ENCODE data around the gene ITPR3.

ITPR3 gene

DNA sequence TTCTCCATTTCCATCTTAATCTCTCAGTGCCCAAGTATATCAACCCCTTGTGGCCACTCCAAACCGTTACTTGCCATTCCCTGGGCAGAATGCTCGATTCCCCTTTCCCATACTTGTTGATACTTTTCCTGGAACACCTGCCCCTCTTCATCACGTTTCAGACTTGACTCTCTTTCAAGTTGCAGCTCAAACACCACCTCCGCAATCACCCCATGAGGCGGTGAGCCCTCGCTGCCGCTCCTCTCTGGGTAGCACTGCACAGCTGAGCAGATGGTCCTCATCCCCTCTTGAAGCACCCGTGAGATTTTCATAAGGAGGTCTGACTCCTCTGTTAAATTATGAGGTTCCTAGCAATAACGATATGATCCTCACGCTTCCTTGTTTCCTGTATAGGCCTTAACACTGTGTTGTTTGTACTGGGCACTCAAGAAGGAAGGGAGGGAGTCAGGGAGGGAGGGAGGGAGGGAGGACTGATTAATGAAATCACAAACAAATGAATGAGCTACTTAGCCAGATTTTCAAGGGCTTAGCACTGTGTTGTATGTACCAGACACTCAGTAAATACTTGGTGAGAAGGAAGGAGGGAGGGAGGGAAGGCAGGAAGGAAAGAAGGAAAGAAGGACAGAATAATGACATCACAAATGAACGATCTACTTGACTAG is 98.3 kb downstream of the ITPR3 start:
- DNase-seq (ENCODE audit: low read depth) = no peak
- H3K4me3 ChIP-seq (ENCODE audit: low read length) = no peak overlapping the region
- TF ChIP-seq CTCF (IDR thresholded peaks at IDR 0.05; ENCODE audit: insufficient read depth, low read depth, low read length, missing control alignments) = no peak

DNA sequence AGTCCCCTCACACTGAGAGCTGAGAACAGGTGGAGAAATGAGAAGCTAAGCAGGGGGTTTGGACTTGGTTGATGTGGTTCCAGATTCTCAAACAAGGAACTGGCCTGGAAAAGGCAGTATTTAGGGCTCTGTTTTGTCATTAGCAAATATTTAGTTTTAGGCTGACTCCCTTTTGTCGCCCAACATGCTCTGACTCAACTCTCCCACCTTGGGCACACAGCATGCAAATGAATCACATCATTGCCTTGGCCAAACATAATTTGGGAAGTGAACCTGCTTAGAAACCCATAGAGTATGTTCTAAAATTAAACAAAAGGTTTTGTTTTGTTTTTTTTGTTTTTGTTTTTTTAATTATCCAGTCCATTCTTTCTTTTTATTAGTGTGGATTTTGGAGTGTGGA is 99.9 kb downstream of the ITPR3 start:
- no peak for TF ChIP-seq CTCF (IDR thresholded peaks at IDR 0.05; ENCODE audit: insufficient read depth, low read depth, low read length, missing control alignments)
- DNase-seq (ENCODE audit: low read depth) = no peak
- no peak overlapping the region for H3K4me3 ChIP-seq (ENCODE audit: low read length)

DNA sequence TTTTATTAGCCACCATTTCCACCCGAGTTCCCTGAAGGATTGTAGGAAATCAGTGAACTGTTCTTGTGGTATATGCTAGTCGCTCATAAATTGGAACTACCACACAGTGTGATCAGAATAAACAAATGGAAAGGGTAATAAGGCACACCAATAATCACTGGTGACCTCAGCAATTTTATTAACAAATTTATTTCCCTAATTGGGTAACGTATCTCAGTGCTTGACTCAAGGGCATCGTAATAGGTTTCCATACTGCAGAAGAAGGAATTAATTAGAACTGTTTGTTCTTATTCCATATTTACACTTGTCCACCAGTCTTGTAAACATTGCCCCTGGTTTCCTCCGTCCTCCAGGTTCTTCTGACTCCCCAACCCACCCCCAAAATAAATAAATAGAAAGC is 100.4 kb downstream of the ITPR3 start:
- H3K4me3 ChIP-seq (ENCODE audit: low read length) = no peak overlapping the region
- no peak for DNase-seq (ENCODE audit: low read depth)
- no peak for TF ChIP-seq CTCF (IDR thresholded peaks at IDR 0.05; ENCODE audit: insufficient read depth, low read depth, low read length, missing control alignments)

GRCh38 chr6:33722103-33722623 is 101.0 kb downstream of the ITPR3 start:
- no peak for DNase-seq (ENCODE audit: low read depth)
- TF ChIP-seq CTCF (IDR thresholded peaks at IDR 0.05; ENCODE audit: insufficient read depth, low read depth, low read length, missing control alignments) = no peak

DNA sequence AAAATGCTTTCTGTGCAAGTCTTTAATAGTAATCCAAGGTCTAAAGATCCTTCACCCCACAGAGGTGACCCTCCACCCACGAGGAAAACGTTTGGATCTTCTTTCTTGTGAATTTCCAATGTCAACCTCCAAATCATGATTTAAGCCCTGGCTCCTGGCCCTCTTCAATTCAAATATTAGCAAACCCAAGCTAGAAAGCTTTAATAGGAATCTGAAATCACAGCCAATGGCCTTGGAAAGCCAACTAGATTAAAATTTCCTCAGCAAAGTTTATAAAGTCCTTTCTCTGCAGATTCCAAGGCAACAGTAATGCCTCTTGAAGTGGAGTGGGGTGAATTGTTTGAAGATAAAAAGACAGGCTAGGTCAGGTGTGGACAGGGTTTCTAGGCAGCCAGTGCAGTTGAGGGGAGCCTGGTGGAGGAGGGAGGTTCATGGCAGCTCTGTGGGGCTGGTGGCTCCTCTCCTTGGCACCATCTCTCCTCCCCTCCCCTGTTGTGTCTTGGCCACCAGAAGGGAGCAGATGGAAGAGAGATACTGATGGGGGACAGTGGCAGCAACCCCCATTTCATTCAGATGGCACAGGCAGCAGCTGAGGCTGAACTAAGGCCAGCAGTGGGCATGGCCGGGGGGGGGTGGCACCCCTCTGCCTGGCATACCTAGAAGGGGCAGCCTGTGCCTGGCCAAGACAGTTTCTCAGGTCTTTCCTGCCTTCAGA is 102.4 kb downstream of the ITPR3 start:
- H3K4me3 ChIP-seq (ENCODE audit: low read length) = no peak overlapping the region
- TF ChIP-seq CTCF (IDR thresholded peaks at IDR 0.05; ENCODE audit: insufficient read depth, low read depth, low read length, missing control alignments) = no peak
- no peak for DNase-seq (ENCODE audit: low read depth)

More at GRCh38 chr6:33722103-33722623, 101.0 kb downstream of the ITPR3 start:
- no peak overlapping the region for H3K4me3 ChIP-seq (ENCODE audit: low read length)

DNA sequence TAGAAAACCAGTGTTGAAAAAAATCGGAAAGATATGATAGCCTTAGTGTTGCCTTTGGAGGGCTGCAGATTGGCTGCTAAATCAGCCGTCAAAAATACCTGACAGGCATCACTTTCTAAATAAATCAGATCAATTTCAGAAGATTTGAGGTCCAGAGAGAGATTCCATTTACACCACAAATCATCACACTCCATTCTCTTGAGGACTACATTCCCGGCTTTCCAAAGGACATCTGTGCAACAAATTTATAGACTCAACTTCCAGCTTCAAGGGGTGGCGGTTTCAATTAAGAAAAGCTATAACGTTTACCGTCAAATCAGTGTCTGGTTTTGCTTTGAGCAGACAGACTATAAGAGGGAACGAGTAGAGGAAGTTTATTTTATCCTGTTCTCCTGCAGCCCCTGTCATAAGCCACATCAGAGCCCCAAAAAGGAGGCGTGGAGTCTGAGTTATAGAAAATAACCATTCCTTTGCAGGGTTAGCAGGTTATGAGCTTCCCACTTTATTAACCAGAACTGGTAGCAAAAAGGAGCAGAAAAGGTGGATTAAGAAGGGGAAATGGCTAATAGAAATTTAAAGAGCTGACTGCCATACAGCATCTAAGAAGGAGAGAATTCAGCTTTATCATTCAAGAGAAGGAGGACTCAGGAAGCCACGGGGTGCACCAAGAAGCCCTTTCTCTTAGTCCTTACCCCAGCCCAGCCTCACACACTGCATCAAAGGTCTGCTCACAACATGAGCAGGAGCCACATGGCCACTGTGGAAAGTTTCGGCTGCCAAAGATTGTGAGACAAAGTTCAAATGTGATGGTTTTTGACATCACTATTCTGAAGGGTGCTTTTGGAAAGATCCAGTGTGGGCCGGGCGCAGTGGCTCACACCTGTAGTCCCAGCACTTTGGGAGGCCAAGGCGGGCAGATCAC is 103.2 kb downstream of the ITPR3 start:
- H3K4me3 ChIP-seq (ENCODE audit: low read length) = no peak overlapping the region
- no peak for DNase-seq (ENCODE audit: low read depth)
- TF ChIP-seq CTCF (IDR thresholded peaks at IDR 0.05; ENCODE audit: insufficient read depth, low read depth, low read length, missing control alignments) = no peak
